SU-DHL-6 (cell line): ENCODE data around the gene TRIB2.

ENCODE experiments used
- H2AFZ ChIP-seq: fragments of 200-600 bp; sonication (generic); 2 replicates; pipeline ENCODE4 v1.6.1; 2014; ENCODE audit warnings: low read depth, mild to moderate bottlenecking, moderate library complexity, mixed read lengths, antibody characterized with exemption, low read length; ENCODE audit not compliant: severe bottlenecking
- H3F3A ChIP-seq: fragments of 200-600 bp; shearing (Covaris generic); 2 replicates; pipeline ENCODE4 v1.6.0; 2016; ENCODE audit warnings: antibody characterized with exemption, mild to moderate bottlenecking; ENCODE audit not compliant: insufficient read depth
- H3K27ac ChIP-seq: fragments of 200-600 bp; sonication (generic); 2 replicates; pipeline ENCODE4 v1.5.1; 2016; ENCODE audit warnings: low read depth, mild to moderate bottlenecking, low read length, moderate library complexity, mixed read lengths
- H3K27me3 ChIP-seq: fragments of 200-600 bp; sonication (generic), shearing (Covaris generic); 2 replicates; pipeline ENCODE4 v1.6.0; 2014; ENCODE audit warnings: mild to moderate bottlenecking, low read length
- H3K36me3 ChIP-seq: fragments of 200-600 bp; sonication (generic); 2 replicates; pipeline ENCODE4 v1.6.1; 2014; ENCODE audit warnings: mild to moderate bottlenecking, low read length, mixed read lengths
- H3K4me2 ChIP-seq: fragments of 300-600, 200-600 bp; shearing (Covaris generic), sonication (generic); 2 replicates; pipeline ENCODE4 v1.6.0; 2014; ENCODE audit warnings: low read length, low read depth, mild to moderate bottlenecking; ENCODE audit not compliant: poor library complexity, severe bottlenecking
- H3K4me3 ChIP-seq: fragments of 200-600 bp; sonication (generic); 2 replicates; pipeline ENCODE4 v1.5.1; 2014; ENCODE audit warnings: antibody characterized with exemption, low read length, mild to moderate bottlenecking, mixed read lengths; ENCODE audit not compliant: insufficient read depth, poor library complexity, severe bottlenecking
- H3K79me2 ChIP-seq: fragments of 200-600 bp; sonication (generic); 2 replicates; pipeline ENCODE4 v1.6.1; 2014; ENCODE audit warnings: mild to moderate bottlenecking, low read length, moderate library complexity; ENCODE audit not compliant: insufficient read depth
- H3K9ac ChIP-seq: fragments of 200-600 bp; sonication (generic); 2 replicates; pipeline ENCODE4 v1.7.0; 2014; ENCODE audit warnings: mild to moderate bottlenecking, low read length
- H3K9me2 ChIP-seq: fragments of 200-600 bp; sonication (generic); replicated peaks from 2 replicates; pipeline ENCODE4 v1.6.1; 2014; ENCODE audit warnings: low read length; ENCODE audit not compliant: insufficient read depth
- H3K9me3 ChIP-seq: fragments of 200-600 bp; sonication (generic); 2 replicates; pipeline ENCODE4 v1.6.1; 2014; ENCODE audit warnings: low read length, mixed read lengths; ENCODE audit not compliant: insufficient read depth
- H4K20me1 ChIP-seq: fragments of 200-600 bp; sonication (generic); 2 replicates; pipeline ENCODE4 v1.6.1; 2014; ENCODE audit warnings: low read depth, mild to moderate bottlenecking, antibody characterized with exemption, low read length, moderate library complexity, mixed read lengths
- CTCF ChIP-seq: fragments of 200-600 bp; sonication (generic); IDR thresholded peaks from one replicate; pipeline ENCODE4 v1.5.1; 2017; ENCODE audit warnings: antibody characterized with exemption, mild to moderate bottlenecking, low read length, moderate library complexity; ENCODE audit not compliant: insufficient read depth, poor library complexity, severe bottlenecking
- EZH2phosphoT487 ChIP-seq: fragments of 200-600 bp; sonication (generic), shearing (Covaris generic); conservative IDR thresholded peaks from 2 replicates; pipeline ENCODE4 v1.6.1; 2018; ENCODE audit warnings: mild to moderate bottlenecking, antibody characterized with exemption, low read length, moderate library complexity, mixed read lengths

Gene TRIB2

GRCh38 chr2:12688893-12689292 is 27.8 kb upstream of the TRIB2 start:
- TF ChIP-seq CTCF (no peak), EZH2phosphoT487 (no peak)
- no peaks in the 10 kb centered on the region for H3K79me2 ChIP-seq

GRCh38 chr2:12693509-12693908 is 23.2 kb upstream of the TRIB2 start:
- H3K9ac ChIP-seq, result no peak overlapping the region
- no peaks in the 10 kb centered on the region for H3K79me2 ChIP-seq
- TF ChIP-seq EZH2phosphoT487 (no peak), CTCF (no peak)
- H3K4me2 ChIP-seq, result no peak overlapping the region
- no peak overlapping the region for H2AFZ ChIP-seq
- H4K20me1 ChIP-seq, result no peaks in the 10 kb centered on the region
- no peak overlapping the region for H3K27ac ChIP-seq
- no peak overlapping the region for H3K4me3 ChIP-seq
- 0 out of 2 replicates have a peak, but pooled peaks cover 2% of the 10 kb centered on the region for H3K36me3 ChIP-seq
- no peaks in the 10 kb centered on the region for H3K9me2 ChIP-seq
- no peaks in the 10 kb centered on the region for H3F3A ChIP-seq
- H3K27me3 ChIP-seq, result no peaks in the 10 kb centered on the region
- H3K9me3 ChIP-seq, result peaks cover 6% of the 10 kb centered on the region; the same call in 1 of the 2 replicates

More at GRCh38 chr2:12688893-12689292, 27.8 kb upstream of the TRIB2 start:
- H2AFZ ChIP-seq, result no peak overlapping the region
- no peaks in the 10 kb centered on the region for H3K27me3 ChIP-seq
- H3F3A ChIP-seq, result no peaks in the 10 kb centered on the region
- no peak overlapping the region for H3K9ac ChIP-seq
- no peak overlapping the region for H3K4me2 ChIP-seq
- H4K20me1 ChIP-seq, result no peaks in the 10 kb centered on the region
- H3K9me2 ChIP-seq, result no peaks in the 10 kb centered on the region
- no peak overlapping the region for H3K4me3 ChIP-seq
- H3K36me3 ChIP-seq, result no peaks in the 10 kb centered on the region
- H3K9me3 ChIP-seq, result peaks cover 6% of the 10 kb centered on the region; the same call in 1 of the 2 replicates
- H3K27ac ChIP-seq, result no peak overlapping the region

- H3K27me3 ChIP-seq, result no peaks in the 10 kb centered on the region
- TF ChIP-seq EZH2phosphoT487, result no peak
- no peak for TF ChIP-seq CTCF
- no peak overlapping the region for H3K9ac ChIP-seq
- H3F3A ChIP-seq, result no peaks in the 10 kb centered on the region
- 0 out of 2 replicates have a peak, but pooled peaks cover 2% of the 10 kb centered on the region for H3K36me3 ChIP-seq
- no peaks in the 10 kb centered on the region for H3K9me2 ChIP-seq
- H2AFZ ChIP-seq, result no peak overlapping the region
- no peak overlapping the region for H3K4me2 ChIP-seq
- H3K79me2 ChIP-seq, result no peaks in the 10 kb centered on the region
- no peaks in the 10 kb centered on the region for H3K9me3 ChIP-seq
- H3K4me3 ChIP-seq, result no peak overlapping the region
- no peaks in the 10 kb centered on the region for H4K20me1 ChIP-seq
- no peak overlapping the region for H3K27ac ChIP-seq
Measured at GRCh38 chr2:12694990-12695774, 21.6 kb upstream of the TRIB2 start.
